ENCODE measurements around the gene KCNE4. TPM values are rescaled to one million over a fixed set of nuclear protein-coding genes. Genes with fewer than 3 reads are reported as not detected.

KCNE4 gene
- total and polyA plus RNA-seq, 9 of the 15 experiments (the other 6 are each of a cell fraction or from before 2014, with no cell fraction given): not detected

GRCh38 chr2:223041527-223042109 is 10.4 kb upstream of the KCNE4 start (continued):
- TF ChIP-seq EZH2 (IDR thresholded peaks at IDR 0.05; ENCODE audit: borderline replicate concordance, low read depth, low read length): no peak
- TF ChIP-seq HDAC1 (IDR thresholded peaks at IDR 0.05): no peak
- TF ChIP-seq ZBTB34 (CRISPR knock-in tag; IDR thresholded peaks at IDR 0.05): no peak
- TF ChIP-seq ARID1B (IDR thresholded peaks at IDR 0.05): no peak
- TF ChIP-seq MCM7 (IDR thresholded peaks at IDR 0.05): no peak
- no peak for TF ChIP-seq ZFPM2 (CRISPR knock-in tag; IDR thresholded peaks at IDR 0.05)
- peak; percentile 42; the same call in 1 of the 2 replicates for TF ChIP-seq ZNF592 (IDR thresholded peaks at IDR 0.05)
- no peak for TF ChIP-seq ZNF407 (IDR thresholded peaks at IDR 0.05; ENCODE audit: low read depth)
- no peak for TF ChIP-seq SRSF3 (IDR thresholded peaks at IDR 0.05; ENCODE audit: insufficient read depth, low read length)
- no peak for TF ChIP-seq E2F3 (CRISPR knock-in tag; IDR thresholded peaks at IDR 0.05)
- TF ChIP-seq HOMEZ (CRISPR knock-in tag; IDR thresholded peaks at IDR 0.05): no peak
- TF ChIP-seq ZNF830 (CRISPR knock-in tag; IDR thresholded peaks at IDR 0.05): no peak
- TF ChIP-seq ZNF232 (CRISPR knock-in tag; IDR thresholded peaks at IDR 0.05): no peak
